Smooth muscle cell of the brain vasculature (primary cell): ENCODE measurements around the gene NAPA.

ENCODE experiments used
- DNase-seq: peaks from one replicate; pipeline ENCODE4 v3.0.0-alpha.2; 2012; ENCODE audit warnings: low read depth, low spot score

NAPA gene

DNA sequence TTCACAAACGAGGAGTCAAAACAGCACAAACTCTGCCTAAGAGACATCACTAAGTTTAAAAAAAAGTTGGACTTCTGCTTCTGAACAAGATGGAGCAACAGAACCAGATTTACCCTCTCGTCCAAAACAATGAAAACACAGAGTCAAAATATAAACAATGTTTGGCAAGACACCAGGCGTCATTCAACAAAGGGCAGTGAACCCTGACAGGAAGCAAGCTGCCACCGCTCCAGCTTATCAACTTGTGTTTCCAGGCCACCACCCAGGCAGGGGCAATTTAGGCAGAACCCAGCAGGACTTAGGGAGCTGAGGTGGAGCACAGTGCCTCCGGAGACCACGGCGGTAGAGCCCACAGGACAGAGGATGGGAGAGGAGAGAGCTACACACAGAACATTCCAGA, 8.6 kb upstream of the NAPA start:
- DNase-seq: no peak

DNA sequence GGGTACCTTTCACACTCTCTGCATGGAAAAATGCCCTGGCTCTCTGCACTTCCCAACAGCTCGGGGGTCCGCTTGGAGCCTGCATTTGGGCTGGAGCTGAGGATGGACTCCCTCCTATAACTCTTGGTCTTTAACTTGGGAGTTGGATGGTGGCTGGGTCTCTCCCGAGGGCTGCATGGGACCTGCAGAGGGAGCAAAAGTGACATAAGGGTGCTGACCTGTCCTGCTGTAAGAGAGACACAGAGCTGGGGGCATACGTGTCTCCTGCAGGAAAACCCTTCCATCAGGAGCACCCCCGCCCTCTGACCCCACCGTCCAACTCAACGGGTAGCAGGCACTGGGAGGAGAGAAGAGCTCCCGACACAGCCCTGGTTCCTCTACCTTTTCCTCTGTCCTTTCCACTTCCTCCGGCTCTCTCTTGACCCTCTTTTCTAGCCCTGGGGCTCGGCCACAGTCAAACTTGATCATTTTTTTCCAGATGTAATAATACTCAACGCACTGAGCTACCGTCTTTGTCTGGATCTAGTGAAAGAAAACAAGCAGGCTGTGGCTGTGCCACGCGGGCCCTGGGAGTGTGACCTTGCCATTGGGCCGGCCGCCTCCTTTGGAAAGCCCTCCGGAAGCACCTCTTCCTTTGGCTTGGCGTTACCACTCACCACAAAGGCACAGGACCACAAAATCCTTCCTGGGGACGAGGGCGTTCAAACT, 6.8 kb upstream of the NAPA start:
- DNase-seq: no peak

- DNase-seq: no peak
Measured at GRCh38 chr19:47520839-47521238, 6.0 kb upstream of the NAPA start.

GRCh38 chr19:47520343-47520806, 5.5 kb upstream of the NAPA start:
- DNase-seq: no peak

DNA sequence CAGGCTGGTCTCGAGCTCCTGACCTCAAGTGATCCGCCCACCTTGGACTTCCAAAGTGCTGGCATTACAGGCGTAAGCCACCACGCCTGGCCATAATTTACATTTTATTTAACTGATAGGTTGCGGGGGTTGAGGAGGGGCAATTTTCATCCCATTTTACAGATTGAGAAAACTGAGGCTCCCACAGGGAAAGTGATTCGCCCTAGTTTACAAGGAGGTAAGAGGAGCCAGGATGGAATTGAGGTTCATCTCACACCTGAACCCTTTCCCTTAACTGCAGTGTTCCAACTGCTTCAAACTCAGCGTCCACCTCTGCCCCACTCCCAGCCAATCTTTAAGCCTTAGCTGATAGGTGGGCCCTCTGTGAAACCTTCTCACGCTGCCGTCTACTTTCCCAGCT, 4.0 kb upstream of the NAPA start:
- no peak for DNase-seq

GRCh38 chr19:47518139-47518538, 3.3 kb upstream of the NAPA start:
- no peak for DNase-seq

- DNase-seq: no peak
Measured at GRCh38 chr19:47514151-47514868, 553 bp downstream of the NAPA start.

DNA sequence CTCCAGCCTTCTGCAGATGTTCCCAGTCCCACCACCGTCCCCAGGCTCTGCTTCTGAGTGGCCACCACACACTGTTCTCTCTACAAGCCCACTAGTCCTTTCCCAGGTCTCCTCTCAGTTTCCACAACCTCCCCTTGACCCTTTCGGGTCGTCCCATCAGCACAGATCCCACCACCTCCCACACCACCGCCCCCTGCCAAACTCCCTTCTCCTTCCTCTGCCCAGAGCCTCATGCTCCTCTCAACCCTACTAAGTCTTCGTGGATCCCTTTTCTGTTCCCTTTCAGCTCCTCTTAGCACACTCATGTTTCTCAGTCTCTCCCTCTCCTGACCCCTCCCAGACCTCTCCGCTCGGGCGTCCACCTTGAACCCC, 1.9 kb downstream of the NAPA start:
- DNase-seq: no peak

- DNase-seq: no peak
Measured at GRCh38 chr19:47512183-47512947, 2.5 kb downstream of the NAPA start.

GRCh38 chr19:47511681-47512080, 3.2 kb downstream of the NAPA start:
- no peak for DNase-seq

- DNase-seq: no peak
Measured at GRCh38 chr19:47511128-47511517, 3.7 kb downstream of the NAPA start.

DNA sequence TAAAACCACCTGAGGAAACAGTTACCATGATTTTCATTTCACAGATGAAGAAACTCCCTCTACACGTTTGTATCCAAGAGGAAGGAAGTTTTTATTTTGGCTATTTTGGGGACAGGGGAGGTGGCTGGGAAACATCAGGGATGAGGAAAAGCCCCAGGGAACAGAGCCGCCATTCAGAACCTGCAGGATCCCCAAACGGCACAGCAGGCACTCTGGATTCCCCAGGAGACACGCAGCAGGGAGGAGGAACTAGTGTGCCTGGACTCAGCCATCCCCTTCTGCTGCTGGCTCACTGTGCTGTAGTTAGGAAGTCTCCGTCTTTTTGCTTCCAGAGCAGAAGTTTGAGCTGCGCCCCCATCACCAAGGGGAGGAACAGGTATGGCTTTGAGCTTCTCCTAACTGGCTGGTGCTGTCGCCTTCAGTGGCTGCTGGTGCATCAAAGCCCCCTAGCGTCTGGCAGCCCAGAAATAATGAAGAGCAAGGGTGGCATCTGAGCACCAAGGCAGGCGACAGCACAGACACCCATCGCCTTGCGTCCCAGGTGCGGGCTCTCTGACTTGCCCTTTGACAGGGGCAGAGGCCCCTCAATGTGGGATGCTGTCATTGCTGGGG, 4.2 kb downstream of the NAPA start:
- no peak for DNase-seq

DNA sequence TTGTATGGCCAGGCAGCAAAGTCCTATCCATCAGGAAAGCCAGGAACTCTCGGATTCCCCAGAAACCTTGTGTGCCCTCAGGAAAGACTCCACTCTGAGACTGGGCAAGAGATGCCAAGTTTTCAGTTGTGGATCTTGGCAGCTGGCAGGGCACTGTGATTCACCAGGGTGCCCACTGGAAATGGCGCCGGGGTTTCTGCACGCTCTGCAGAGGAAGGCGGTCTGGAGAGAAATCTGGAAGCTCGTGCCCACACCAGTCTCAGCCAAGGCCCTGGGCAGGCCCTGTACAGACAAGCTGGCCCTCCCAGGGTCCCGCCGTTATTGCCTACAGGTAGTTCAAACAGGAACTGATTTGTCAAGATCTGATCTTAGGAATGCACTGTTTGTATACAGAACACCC, 4.9 kb downstream of the NAPA start:
- DNase-seq: no peak

- no peak for DNase-seq
Measured at GRCh38 chr19:47509170-47509847, 5.6 kb downstream of the NAPA start.

GRCh38 chr19:47508721-47509120, 6.1 kb downstream of the NAPA start:
- DNase-seq: no peak

GRCh38 chr19:47507924-47508553, 6.8 kb downstream of the NAPA start:
- DNase-seq: no peak

- no peak for DNase-seq
Measured at GRCh38 chr19:47507012-47507411, 7.9 kb downstream of the NAPA start.

- DNase-seq: no peak
Measured at GRCh38 chr19:47506459-47506858, 8.4 kb downstream of the NAPA start.

DNA sequence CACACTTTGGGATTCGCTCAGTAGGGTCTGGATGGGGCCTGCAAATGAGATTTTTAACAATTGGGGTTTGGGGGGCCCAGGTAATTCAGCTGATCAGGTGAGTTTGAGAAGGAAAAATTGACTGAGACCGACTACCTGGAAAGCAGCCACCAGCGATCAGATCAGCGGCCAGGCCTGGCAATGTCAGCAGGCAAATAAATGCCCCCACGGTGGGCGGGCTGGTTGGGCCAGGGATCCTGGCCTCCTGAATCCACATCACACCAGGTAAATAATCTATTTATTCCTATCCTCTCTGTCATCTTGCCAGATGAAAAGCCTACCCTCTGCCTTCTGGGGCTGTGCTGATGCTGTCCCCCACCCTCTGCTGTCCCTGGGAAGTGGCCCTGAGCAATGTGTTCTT, 9.4 kb downstream of the NAPA start:
- no peak for DNase-seq

DNA sequence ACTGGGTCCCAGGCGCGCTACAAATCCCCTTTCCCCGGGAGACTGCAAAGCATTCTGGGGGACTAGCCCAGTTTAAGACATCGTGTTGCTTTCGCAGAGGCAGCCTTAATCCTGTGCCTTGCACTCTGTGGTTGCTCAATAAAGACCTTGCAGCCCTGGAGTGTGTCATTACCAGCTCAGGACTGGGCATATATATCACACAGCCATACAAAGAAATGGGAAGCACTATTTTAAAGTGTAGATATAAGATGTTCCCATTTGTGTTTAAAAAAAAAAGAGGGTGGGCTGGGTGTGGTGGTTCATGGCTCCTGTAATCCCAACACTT, 11.1 kb downstream of the NAPA start:
- no peak for DNase-seq

- DNase-seq: no peak
Measured at GRCh38 chr19:47503130-47503825, 11.6 kb downstream of the NAPA start.
